ENCODE measurements around the gene RPL7L1. TPM values are rescaled to one million over a fixed set of nuclear protein-coding genes. Genes with fewer than 3 reads are reported as not detected.
"Not testable (repeated sequence)": the region's sequence is repeated elsewhere in the genome, so short reads cannot be mapped to it uniquely, and the experiment has no call there.

Gene RPL7L1
- total RNA-seq, 1 donor from 2014 or later, result 96.8 TPM

GRCh38 chr6:42890311-42891198, 11.1 kb downstream of the RPL7L1 start:
- intact Hi-C loops (cut with micrococcal nuclease), result loop anchor here (1.0 to 5.0 kb wide), 9 partner anchors 9 to 687 kb away; partner anchors contain the start of genes BICRAL, CNPY3, MEA1 and POLH

DNA sequence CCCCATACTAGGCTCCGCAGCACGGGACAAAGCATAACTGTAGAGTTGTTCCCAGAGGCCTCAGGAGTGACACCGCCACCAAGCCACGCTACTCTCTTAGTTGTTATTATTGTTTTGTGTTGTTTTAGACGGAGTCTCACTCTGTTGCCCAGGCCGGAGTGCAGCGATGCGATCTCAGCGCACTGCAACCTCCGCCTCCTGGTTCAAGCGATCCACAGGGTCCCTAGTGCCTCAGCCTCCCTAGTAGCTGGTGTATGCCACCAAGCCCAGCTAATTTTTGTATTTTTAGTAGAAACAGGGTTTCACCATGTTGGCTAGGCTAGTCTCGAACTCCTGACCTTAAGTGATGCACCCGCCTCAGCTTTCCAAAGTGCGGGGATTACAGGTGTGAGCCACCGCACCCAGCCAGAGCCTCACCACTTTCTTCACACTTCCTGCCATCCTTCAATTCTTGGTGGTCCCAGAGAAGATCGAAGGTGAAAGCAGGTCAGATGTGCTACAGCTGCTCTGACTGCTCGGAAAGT, 11.8 kb downstream of the RPL7L1 start:
- intact Hi-C loops (cut with micrococcal nuclease), result loop anchor here (5.0 kb wide), 2 partner anchors 329 to 686 kb away; partner anchors contain the start of genes POLH, UBR2 and XPO5

DNA sequence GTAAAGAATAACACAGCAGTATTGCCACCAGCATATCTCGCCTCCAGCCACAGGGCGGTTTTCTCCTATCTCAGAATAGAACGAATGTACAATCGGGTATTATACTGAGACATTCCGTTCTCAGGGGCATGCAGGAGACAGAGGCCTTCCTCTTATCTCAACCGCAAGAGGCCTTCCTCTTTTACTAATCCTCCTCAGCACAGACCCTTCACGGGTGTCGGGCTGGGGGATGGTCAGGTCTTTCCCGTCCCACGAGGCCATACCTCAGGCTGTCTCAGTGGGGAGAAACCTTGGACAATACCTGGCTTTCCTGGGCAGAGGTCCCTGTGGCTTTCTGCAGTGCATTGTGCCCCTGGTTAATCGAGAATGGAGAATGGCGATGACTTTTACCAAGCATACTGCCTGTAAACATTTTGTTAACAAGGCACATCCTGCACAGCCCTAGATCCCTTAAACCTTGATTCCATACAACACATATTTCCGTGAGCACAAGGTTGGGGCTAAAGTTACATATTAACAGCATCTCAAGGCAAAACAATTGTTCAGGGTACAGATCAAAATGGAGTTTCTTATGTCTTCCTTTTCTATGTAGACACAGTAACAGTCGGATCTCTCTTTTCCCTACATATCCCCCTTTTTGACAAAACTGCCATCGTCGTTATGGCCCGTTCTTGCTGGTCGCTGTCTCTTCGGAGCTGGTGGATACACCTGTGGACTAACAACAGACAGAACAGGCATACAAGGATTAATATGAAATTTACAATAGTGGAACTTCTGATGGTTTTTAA, 14.8 kb downstream of the RPL7L1 start:
- intact Hi-C loops (cut with micrococcal nuclease), result loop anchor here (5.0 kb wide), 2 partner anchors 332 to 683 kb away; partner anchors contain the start of genes POLH, UBR2 and XPO5

GRCh38 chr6:42896178-42896719, 16.8 kb downstream of the RPL7L1 start:
- intact Hi-C loops (cut with micrococcal nuclease), result loop anchor here (5.0 kb wide), 1 partner anchor 679 kb away; the partner anchor contains the start of gene MRPS10

GRCh38 chr6:42898891-42899361, 19.5 kb downstream of the RPL7L1 start:
- intact Hi-C loops (cut with micrococcal nuclease), result loop anchor here (1.0 to 5.0 kb wide), 5 partner anchors 9 to 682 kb away; partner anchors contain the start of genes MRPS10 and RPL7L1

GRCh38 chr6:42899871-42900270, 20.5 kb downstream of the RPL7L1 start:
- intact Hi-C loops (cut with micrococcal nuclease), result loop anchor here (1.0 to 5.0 kb wide), 5 partner anchors 10 to 683 kb away; partner anchors contain the start of genes MRPS10 and RPL7L1

GRCh38 chr6:42901538-42901957, 22.1 kb downstream of the RPL7L1 start:
- intact Hi-C loops (cut with micrococcal nuclease), result loop anchor here (1.0 kb wide), 8 partner anchors 28 to 605 kb away; partner anchors contain the start of genes CNPY3, KLC4, MRPL2 and PPP2R5D

GRCh38 chr6:42902429-42903263, 23.2 kb downstream of the RPL7L1 start:
- intact Hi-C loops (cut with micrococcal nuclease), result not testable (repeated sequence)

DNA sequence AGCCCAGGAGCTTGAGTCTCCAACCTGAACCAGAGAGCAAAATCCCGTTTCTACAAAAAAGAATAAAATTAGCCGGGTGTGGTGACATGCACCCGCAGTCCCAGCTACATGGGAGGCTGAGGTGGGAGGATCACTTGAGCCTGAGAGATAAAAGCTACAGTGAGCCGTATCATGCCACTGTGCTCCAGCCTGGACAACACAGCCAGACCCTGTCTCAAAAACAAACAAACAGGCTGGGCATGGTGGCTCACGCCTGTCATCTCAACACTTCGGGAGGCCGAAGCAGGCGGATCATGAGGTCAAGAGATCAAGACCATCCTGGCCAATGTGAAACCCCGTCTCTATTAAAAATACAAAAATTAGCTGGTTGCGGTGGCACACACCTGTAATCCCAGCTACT, 25.1 kb downstream of the RPL7L1 start:
- intact Hi-C loops (cut with micrococcal nuclease), result no loop called here

DNA sequence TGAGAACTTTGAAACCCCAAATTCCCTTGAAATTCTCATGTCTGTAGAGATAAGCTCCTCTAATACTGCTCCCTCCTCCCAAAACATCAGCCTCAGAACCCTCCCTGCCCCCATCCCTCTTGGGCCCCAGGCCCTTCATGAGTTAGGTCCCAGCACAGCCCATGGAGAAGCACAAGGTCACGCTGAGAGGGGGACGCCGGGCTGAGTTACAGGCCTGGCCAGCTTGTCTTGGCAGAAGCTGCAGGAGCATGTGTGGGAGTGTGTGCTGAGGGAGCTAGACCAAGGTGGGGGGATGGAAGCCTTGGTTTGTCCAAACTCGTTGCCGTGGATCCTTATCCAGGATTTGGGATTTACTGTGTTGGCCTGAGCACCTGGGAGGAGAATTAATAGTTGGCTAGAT, 27.9 kb downstream of the RPL7L1 start:
- intact Hi-C loops (cut with micrococcal nuclease), result no loop called here

DNA sequence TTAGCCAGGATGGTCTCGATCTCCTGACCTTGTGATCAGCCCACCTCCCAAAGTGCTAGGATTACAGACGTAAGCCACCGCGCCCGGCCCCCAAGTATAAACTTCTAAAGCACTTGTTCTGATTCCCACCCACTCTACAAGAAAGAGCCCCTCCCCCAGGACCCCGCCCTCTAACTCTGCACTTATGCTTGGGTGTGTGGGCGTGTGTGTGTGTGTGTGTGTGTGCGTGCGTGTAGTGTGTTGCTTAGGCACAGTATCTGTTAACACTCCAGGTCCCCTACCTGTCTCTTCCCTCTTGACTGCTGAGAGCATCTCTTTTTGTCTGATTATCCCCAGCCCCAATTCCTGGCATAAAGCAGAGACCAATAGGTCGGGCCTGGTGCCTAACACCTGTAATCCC, 30.4 kb downstream of the RPL7L1 start:
- intact Hi-C loops (cut with micrococcal nuclease), result no loop called here

DNA sequence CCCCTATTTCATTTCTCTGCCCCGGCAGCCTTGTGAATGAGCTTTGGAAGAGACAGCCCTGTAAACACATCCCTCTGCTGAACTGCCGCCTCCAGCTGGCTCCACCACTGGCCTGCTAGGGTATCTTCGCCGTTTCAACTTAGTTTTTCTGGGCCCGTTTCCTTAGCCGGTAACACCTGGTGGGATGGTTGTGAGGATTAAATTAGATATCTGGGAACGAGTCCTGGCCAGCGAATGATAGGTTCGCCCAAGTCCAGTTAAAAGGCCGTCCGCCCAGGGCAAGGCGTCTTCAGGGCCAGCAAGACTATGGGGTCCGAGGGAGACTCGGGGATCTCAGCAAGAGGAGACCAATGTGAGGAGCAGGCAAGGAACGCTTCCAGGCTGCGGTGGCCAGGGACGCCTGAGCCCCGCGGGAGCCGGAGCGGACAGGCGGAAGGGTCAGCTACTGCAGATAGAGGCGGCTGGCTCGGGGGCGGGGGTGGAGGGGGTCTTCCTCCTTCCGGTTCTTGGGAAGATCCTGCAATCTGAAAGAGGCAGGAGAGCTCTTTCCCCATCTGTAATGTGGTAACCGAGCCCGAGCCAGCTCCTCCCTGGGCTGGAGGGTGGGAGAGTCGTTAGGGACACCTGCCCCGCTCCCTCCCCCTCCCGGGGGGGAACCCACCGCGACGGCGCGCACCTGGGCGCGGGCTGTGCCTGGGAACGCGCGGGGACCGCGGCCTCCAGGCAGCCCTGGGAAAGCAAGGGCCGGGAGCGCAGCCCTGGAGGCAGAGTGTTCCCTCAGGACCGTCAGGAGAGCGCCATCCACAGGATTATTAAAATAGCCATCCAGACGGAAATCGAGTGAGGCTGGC, 32.0 kb downstream of the RPL7L1 start:
- intact Hi-C loops (cut with micrococcal nuclease), result no loop called here

DNA sequence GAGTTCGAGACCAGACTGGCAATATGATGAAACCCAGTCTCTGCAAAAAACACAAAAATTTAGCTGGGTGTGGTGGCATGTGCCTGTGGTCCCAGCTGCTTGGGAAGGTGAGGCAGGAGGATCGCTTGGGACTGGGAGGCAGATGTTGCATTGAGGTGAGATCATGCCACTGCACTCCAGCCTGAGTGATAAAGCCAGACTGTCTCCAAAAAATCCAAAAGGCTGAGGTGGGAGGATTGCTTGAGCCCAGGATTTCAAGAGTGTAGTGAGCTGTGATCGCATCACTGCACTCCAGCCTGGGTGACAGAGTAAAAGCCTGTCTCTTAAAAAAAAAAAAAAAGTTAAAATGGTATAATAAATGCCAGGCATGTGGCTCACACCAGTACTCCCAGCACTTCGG, 35.1 kb downstream of the RPL7L1 start:
- intact Hi-C loops (cut with micrococcal nuclease), result no loop called here

DNA sequence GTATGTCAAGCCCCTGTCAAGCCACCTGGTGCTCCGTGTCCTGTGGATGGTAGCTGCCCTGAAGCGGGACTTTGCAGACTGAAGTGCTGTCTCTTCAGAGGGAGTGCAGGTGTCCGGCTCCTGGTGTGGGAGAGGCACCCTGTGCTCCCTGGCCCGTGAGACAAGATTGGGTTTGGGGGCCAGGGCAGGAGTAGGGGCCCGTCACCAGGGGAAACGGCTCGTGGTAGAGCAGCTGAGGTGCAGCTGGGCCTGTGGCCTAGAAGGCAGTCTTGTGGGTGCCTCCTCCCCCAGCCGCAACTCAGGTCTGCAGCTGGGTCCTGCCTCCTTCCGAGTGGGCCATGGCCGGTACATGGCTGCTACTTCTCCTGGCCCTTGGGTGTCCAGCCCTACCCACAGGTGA, 36.3 kb downstream of the RPL7L1 start, which contains the start of gene PTCRA:
Gene PTCRA (plus strand): TSS at position 322 of the 400 bp plus-strand sequence. CDS start 17 bp downstream, at position 339.
- intact Hi-C loops (cut with micrococcal nuclease), result no loop called here

DNA sequence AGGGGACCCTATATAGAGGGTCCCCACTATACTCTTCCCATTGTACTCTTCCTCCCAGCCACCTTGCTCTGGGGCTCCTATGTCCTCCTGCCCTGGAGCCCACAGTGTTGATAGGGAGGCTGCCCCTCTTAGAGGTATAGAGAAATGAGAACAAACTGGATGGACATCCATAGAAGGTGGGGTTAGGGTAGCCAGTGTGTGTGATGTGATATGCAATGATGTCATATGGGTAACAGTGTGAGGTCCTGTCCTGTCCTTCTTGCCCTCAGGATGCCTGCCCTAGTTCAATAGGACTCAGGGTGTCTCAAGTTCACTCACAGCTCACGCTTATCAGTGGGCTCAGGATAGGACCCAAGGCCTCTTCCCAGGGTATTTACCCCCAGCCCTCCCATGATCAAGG, 36.9 kb downstream of the RPL7L1 start:
- intact Hi-C loops (cut with micrococcal nuclease), result no loop called here

- intact Hi-C loops (cut with micrococcal nuclease), result no loop called here
Observed at GRCh38 chr6:42921801-42922200, 42.4 kb downstream of the RPL7L1 start.

DNA sequence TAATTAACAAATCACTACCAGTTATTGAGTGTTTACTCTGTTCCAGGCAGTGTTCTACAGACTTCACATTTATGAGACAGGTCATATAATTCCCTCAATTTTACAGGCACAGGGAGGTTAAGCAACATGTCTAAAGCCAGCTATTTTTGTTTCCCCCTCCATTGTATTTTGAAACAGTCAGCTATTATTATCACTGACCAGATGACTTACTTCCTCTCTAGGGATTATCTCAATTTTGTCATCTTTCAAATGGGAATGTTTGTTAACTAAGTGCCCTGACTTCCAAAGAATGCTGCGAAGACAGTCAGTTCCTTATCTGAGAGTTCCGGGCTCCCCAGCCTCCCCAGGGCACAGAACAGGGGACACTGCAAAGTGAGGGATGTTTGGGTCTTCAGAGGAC, 44.2 kb downstream of the RPL7L1 start:
- intact Hi-C loops (cut with micrococcal nuclease), result no loop called here

- intact Hi-C loops (cut with micrococcal nuclease), result no loop called here
Observed at GRCh38 chr6:42925248-42925857, 45.9 kb downstream of the RPL7L1 start.

All from T-helper 1 cell treated with Interleukin-12 subunit alpha and Interleukin-12 subunit beta and Interleukin-4 antibody, amounts not matched to agents 30 ng/mL and 1 ng/mL, for 36 hours (primary cell).